Measurements from ENCODE around the gene RPS6KA2.

DNA sequence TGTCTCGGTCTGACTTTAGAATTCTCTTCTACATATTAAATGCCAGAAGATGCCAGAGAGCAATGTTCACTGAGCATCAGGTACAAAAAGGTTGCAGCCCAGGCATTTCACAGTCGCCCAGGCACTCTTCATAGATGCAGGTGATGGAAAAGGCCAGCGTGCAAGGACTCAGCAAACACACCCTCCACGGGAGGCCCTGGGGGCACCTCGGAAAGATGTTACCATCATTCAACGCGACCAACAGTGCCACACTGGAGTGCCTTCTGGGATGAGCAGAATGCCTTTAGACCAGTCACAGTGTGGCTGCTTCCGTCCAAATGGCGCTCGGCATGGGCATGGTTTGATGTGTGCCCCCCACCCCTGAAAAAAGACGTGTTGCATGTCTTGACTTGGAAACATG lies 36.0 kb downstream of the RPS6KA2 start:
- TF ChIP-seq CTCF (IDR thresholded peaks at IDR 0.05; ENCODE audit: borderline replicate concordance, extremely low read depth, low read length, poor library complexity, severe bottlenecking) (no peak), EZH2 (IDR thresholded peaks at IDR 0.05; ENCODE audit: borderline replicate concordance, low read depth, low read length, severe bottlenecking) (no peak)
